Measurements from ENCODE around the gene KRT86.

The KRT86 gene

GRCh38 chr12:52355176-52355575 is 80.7 kb downstream of the KRT86 start:
- no peak for DNase-seq (ENCODE audit: low read depth in 2 of 3, low spot score in 2 of 3)

- no peak for DNase-seq (ENCODE audit: low read depth in 2 of 3, low spot score in 2 of 3)
Observed at GRCh38 chr12:52356031-52356761, 81.8 kb downstream of the KRT86 start.

- no peak for DNase-seq (ENCODE audit: low read depth in 2 of 3, low spot score in 2 of 3)
Observed at GRCh38 chr12:52356762-52357580, 82.5 kb downstream of the KRT86 start.

Data from activated CD8-positive, alpha-beta memory T cell treated with anti-CD3 and anti-CD28 coated beads for 48 hours (primary cell).